ENCODE measurements around the gene MLC1.

Gene MLC1

DNA sequence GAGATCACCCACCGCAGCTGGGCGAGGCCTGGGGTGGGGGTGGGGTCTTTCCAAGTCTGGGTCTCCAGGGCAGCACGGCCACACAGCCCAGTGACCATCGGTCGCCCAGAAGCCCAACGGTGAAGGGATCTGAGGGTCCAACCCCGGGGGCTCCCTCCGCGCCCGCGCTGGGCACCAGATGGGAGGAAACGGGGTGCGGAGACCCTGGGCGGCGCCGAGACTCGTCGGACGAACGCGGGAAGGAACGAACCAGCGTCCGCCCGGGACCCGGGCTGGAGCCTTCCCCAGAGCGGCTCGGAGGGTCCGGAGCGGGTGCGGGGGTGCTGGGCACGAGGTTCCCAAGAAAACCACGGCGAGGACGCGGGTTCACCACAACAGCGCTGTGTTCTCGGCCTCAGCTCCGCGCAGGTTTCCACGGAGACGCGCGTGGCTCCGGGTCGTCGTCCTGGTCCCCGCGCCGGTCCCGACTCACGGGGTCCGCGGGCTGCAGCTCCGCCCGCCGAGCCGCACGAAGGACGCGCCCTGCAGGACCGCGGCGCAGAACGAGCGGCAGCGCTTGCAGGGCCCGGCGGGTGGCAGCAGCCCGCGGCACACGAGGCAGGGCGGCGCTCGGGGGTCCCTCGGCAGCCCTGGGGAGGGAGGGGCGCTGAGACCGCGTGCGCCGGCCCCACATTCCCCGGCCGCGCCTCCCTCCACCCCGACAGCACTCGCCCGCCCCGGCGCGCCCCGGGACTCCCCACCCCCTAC lies 70.4 kb downstream of the MLC1 start:
- Histone ChIP-seq H3K4me1 (ENCODE audit: insufficient read depth, low read length) (no peaks in the 10 kb centered on the region), H3K9ac (ENCODE audit: low read length) (no peak overlapping the region), H3K4me3 (ENCODE audit: low read depth in 1 of 2, low read length in 2 of 2) (no peak overlapping the region), H3K36me3 (ENCODE audit: insufficient read depth, low read length) (no peaks in the 10 kb centered on the region), H3K27ac (ENCODE audit: low read depth, low read length) (no peak overlapping the region), H3K27me3 (ENCODE audit: control insufficient read depth in 1 of 2, insufficient read depth in 2 of 2, low read length in 2 of 2) (peaks cover 8 to 73% of the 10 kb centered on the region in 2 donors), H3K9me3 (ENCODE audit: low read length) (no peaks in the 10 kb centered on the region)

- no peaks in the 10 kb centered on the region for H3K9me3 ChIP-seq (ENCODE audit: low read length)
- H3K9ac ChIP-seq (ENCODE audit: low read length), result no peak overlapping the region
- no peaks in the 10 kb centered on the region for H3K4me1 ChIP-seq (ENCODE audit: insufficient read depth, low read length)
- no peaks in the 10 kb centered on the region for H3K36me3 ChIP-seq (ENCODE audit: insufficient read depth, low read length)
- no peak overlapping the region for H3K27ac ChIP-seq (ENCODE audit: low read depth, low read length)
- peaks cover 8 to 73% of the 10 kb centered on the region in 2 donors for H3K27me3 ChIP-seq (ENCODE audit: control insufficient read depth in 1 of 2, insufficient read depth in 2 of 2, low read length in 2 of 2)
- H3K4me3 ChIP-seq (ENCODE audit: low read depth in 1 of 2, low read length in 2 of 2), result no peak overlapping the region
Measured at GRCh38 chr22:50014053-50014501, 71.1 kb downstream of the MLC1 start.

GRCh38 chr22:50012211-50013181 lies 72.7 kb downstream of the MLC1 start, which contains the start of gene IL17REL:
TSS of gene IL17REL (minus strand) at chr22:50012765. CDS start at chr22:50012646, 119 bp downstream.
- Histone ChIP-seq H3K4me1 (ENCODE audit: insufficient read depth, low read length) (no peaks in the 10 kb centered on the region), H3K4me3 (ENCODE audit: low read depth in 1 of 2, low read length in 2 of 2) (no peak within 1 kb of the TSS), H3K27ac (ENCODE audit: low read depth, low read length) (no peak within 1 kb of the TSS), H3K27me3 (ENCODE audit: control insufficient read depth in 1 of 2, insufficient read depth in 2 of 2, low read length in 2 of 2) (peaks cover 8 to 69% of the 10 kb centered on the region in 2 donors), H3K9me3 (ENCODE audit: low read length) (no peaks in the 10 kb centered on the region), H3K36me3 (ENCODE audit: insufficient read depth, low read length) (no peaks in the 10 kb centered on the region), H3K9ac (ENCODE audit: low read length) (no peak within 1 kb of the TSS)

- Histone ChIP-seq H3K4me1 (ENCODE audit: insufficient read depth, low read length) (no peaks in the 10 kb centered on the region), H3K4me3 (ENCODE audit: low read depth in 1 of 2, low read length in 2 of 2) (no peak overlapping the region), H3K27me3 (ENCODE audit: control insufficient read depth in 1 of 2, insufficient read depth in 2 of 2, low read length in 2 of 2) (peaks cover 8 to 61% of the 10 kb centered on the region in 2 donors), H3K36me3 (ENCODE audit: insufficient read depth, low read length) (no peaks in the 10 kb centered on the region), H3K9me3 (ENCODE audit: low read length) (no peaks in the 10 kb centered on the region), H3K9ac (ENCODE audit: low read length) (no peak overlapping the region), H3K27ac (ENCODE audit: low read depth, low read length) (no peak overlapping the region)
Measured at GRCh38 chr22:50011447-50012210, 73.6 kb downstream of the MLC1 start.

GRCh38 chr22:50010676-50011446 lies 74.4 kb downstream of the MLC1 start:
- Histone ChIP-seq H3K4me1 (ENCODE audit: insufficient read depth, low read length) (no peaks in the 10 kb centered on the region), H3K9ac (ENCODE audit: low read length) (no peak overlapping the region), H3K4me3 (ENCODE audit: low read depth in 1 of 2, low read length in 2 of 2) (no peak overlapping the region), H3K27ac (ENCODE audit: low read depth, low read length) (no peak overlapping the region), H3K9me3 (ENCODE audit: low read length) (no peaks in the 10 kb centered on the region), H3K36me3 (ENCODE audit: insufficient read depth, low read length) (no peaks in the 10 kb centered on the region), H3K27me3 (ENCODE audit: control insufficient read depth in 1 of 2, insufficient read depth in 2 of 2, low read length in 2 of 2) (peaks cover 8 to 53% of the 10 kb centered on the region in 2 donors)

GRCh38 chr22:50009765-50010675 lies 75.2 kb downstream of the MLC1 start:
- Histone ChIP-seq H3K27me3 (ENCODE audit: control insufficient read depth in 1 of 2, insufficient read depth in 2 of 2, low read length in 2 of 2) (peaks cover 8 to 48% of the 10 kb centered on the region in 2 donors), H3K9ac (ENCODE audit: low read length) (no peak overlapping the region), H3K4me3 (ENCODE audit: low read depth in 1 of 2, low read length in 2 of 2) (no peak overlapping the region), H3K36me3 (ENCODE audit: insufficient read depth, low read length) (no peaks in the 10 kb centered on the region), H3K27ac (ENCODE audit: low read depth, low read length) (no peak overlapping the region), H3K9me3 (ENCODE audit: low read length) (no peaks in the 10 kb centered on the region), H3K4me1 (ENCODE audit: insufficient read depth, low read length) (no peaks in the 10 kb centered on the region)
